Peyer's patch (tissue), 4 donors: ENCODE measurements around the gene CAPN1.

Experiments used
- CTCF ChIP-seq, 6 experiments: fragments of 450-650 bp in 4 of 6; fragments of 200-600 bp in 2 of 6; sonication (generic) in 1 of 6; IDR thresholded peaks; one replicate each; pipeline ENCODE4 v1.5.1; 2017 to 2019; ENCODE audit warnings: antibody characterized with exemption in 6 of 6, mild to moderate bottlenecking in 3 of 6, moderate library complexity in 1 of 6
- POLR2A ChIP-seq, 2 donors: fragments of 450-650 bp; IDR thresholded peaks; one replicate each; pipeline ENCODE4 v1.5.1; 2017; ENCODE audit warnings: antibody characterized with exemption in 2 of 2, mild to moderate bottlenecking in 2 of 2, moderate library complexity in 2 of 2

DNA sequence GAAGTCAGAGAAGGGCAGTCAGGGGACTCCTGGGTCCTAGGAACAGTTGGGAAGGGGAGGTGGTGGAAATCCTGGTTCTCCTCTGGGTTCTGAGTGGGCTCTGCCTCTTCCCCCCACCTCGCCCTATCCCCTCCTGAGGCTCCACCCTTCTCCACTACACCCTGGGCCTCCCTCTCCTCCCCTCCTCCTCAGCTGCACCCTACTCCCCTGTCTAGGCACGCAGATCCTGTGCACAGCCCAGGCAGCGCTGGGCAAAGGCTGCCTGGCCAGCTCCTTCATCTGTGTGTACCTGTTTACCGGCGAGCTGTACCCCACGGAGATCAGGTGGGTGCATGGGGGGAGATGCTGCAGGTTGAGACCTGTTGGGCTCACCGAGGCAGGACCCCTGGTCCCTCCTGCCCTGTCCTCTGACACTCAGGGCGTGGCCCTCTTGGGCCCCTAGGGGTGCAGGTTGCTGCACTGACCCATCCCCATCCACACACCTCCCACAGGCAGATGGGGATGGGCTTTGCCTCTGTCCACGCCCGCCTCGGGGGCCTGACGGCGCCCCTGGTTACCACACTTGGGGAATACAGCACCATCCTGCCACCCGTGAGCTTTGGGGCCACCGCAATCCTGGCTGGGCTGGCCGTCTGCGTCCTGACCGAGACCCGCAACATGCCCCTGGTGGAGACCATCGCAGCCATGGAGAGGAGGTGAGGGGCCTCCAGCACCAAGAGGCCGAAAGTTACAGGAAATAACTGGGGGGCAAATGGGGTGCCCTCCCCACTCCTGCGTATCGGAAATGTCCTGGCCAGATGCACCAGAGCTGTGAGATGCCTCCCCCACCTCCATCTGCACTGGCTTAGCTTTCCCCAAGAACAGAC lies 54.7 kb downstream of the CAPN1 start:
- TF ChIP-seq CTCF (IDR thresholded peaks at IDR 0.05): no peak
- TF ChIP-seq POLR2A (IDR thresholded peaks at IDR 0.05): no peak
